ENCODE measurements around the gene UVRAG. TPM values are rescaled to one million over a fixed set of nuclear protein-coding genes. Genes with fewer than 3 reads are reported as not detected.

UVRAG gene
- total and polyA plus RNA-seq, 4 donors: 4.4 to 15.1 (median 10.0) TPM

GRCh38 chr11:75766443-75767227, 48.4 kb upstream of the UVRAG start:
- TF ChIP-seq RXRA (IDR thresholded peaks at IDR 0.05) (no peak), MAX (IDR thresholded peaks at IDR 0.05) (no peak), FOXA2 (IDR thresholded peaks at IDR 0.05) (no peak), ZBTB33 (IDR thresholded peaks at IDR 0.05) (no peak), JUND (IDR thresholded peaks at IDR 0.05) (no peak), NR2F2 (IDR thresholded peaks at IDR 0.05) (no peak), ATF3 (IDR thresholded peaks at IDR 0.05) (no peak), YY1 (IDR thresholded peaks at IDR 0.05) (no peak), SP1 (IDR thresholded peaks at IDR 0.05) (no peak), FOXA1 (IDR thresholded peaks at IDR 0.05) (no peak), GABPA (IDR thresholded peaks at IDR 0.05 in 1 of 2, conservative IDR thresholded peaks at IDR 0.05 in 1 of 2) (no peak)
- Histone ChIP-seq H3K36me3 (ENCODE audit: control insufficient read depth in 4 of 4, insufficient read depth in 3 of 4, low read depth in 1 of 4, low read length in 3 of 4) (no peaks in the 10 kb centered on the region), H3K4me3 (ENCODE audit: low read depth in 1 of 3, low read length in 3 of 3) (no peak overlapping the region), H3K27me3 (ENCODE audit: control insufficient read depth in 4 of 4, insufficient read depth in 4 of 4, low read length in 3 of 4) (no peaks in the 10 kb centered on the region), H3K9ac (ENCODE audit: low read depth in 1 of 2, low read length in 2 of 2) (no peak overlapping the region), H3K27ac (ENCODE audit: low read depth in 1 of 2, low read length in 2 of 2) (no peak overlapping the region), H3K4me1 (ENCODE audit: control insufficient read depth in 4 of 4, insufficient read depth in 4 of 4, low read length in 3 of 4) (peaks cover 7 to 53% (median 44%) of the 10 kb centered on the region in 4 donors), H3K9me3 (ENCODE audit: control insufficient read depth in 4 of 4, low read length in 3 of 4) (no peaks in the 10 kb centered on the region)
- 73% methylated on average over 4 of the region's 4 CpGs for WGBS
- DNase-seq (ENCODE audit: low spot score): no peak

- WGBS: 97% methylated on average over 6 of the region's 6 CpGs
- peaks cover 4 to 53% (median 44%) of the 10 kb centered on the region in 4 donors for H3K4me1 ChIP-seq (ENCODE audit: control insufficient read depth in 4 of 4, insufficient read depth in 4 of 4, low read length in 3 of 4)
- H3K4me3 ChIP-seq (ENCODE audit: low read depth in 1 of 3, low read length in 3 of 3): no peak overlapping the region
- no peaks in the 10 kb centered on the region for H3K9me3 ChIP-seq (ENCODE audit: control insufficient read depth in 4 of 4, low read length in 3 of 4)
- DNase-seq (ENCODE audit: low spot score): no peak
- H3K9ac ChIP-seq (ENCODE audit: low read depth in 1 of 2, low read length in 2 of 2): no peak overlapping the region
- no peaks in the 10 kb centered on the region for H3K27me3 ChIP-seq (ENCODE audit: control insufficient read depth in 4 of 4, insufficient read depth in 4 of 4, low read length in 3 of 4)
- no peak overlapping the region for H3K27ac ChIP-seq (ENCODE audit: low read depth in 1 of 2, low read length in 2 of 2)
- no peaks in the 10 kb centered on the region for H3K36me3 ChIP-seq (ENCODE audit: control insufficient read depth in 4 of 4, insufficient read depth in 3 of 4, low read depth in 1 of 4, low read length in 3 of 4)
- TF ChIP-seq EGR1 (IDR thresholded peaks at IDR 0.05; ENCODE audit: low read depth in 2 of 2): no peak
- TF ChIP-seq TAF1 (conservative IDR thresholded peaks at IDR 0.05): no peak
- TF ChIP-seq GABPA (IDR thresholded peaks at IDR 0.05 in 1 of 2, conservative IDR thresholded peaks at IDR 0.05 in 1 of 2): no peak
- TF ChIP-seq FOXA2 (IDR thresholded peaks at IDR 0.05): no peak
- no peak for TF ChIP-seq NR2F2 (IDR thresholded peaks at IDR 0.05)
- TF ChIP-seq ATF3 (IDR thresholded peaks at IDR 0.05): no peak
- no peak for TF ChIP-seq REST (IDR thresholded peaks at IDR 0.05)
- no peak for TF ChIP-seq MAX (IDR thresholded peaks at IDR 0.05)
- TF ChIP-seq RAD21 (IDR thresholded peaks at IDR 0.05): no peak
- no peak for TF ChIP-seq YY1 (IDR thresholded peaks at IDR 0.05)
- no peak for TF ChIP-seq FOXA1 (IDR thresholded peaks at IDR 0.05)
- TF ChIP-seq JUND (IDR thresholded peaks at IDR 0.05): no peak
- TF ChIP-seq CTCF (IDR thresholded peaks at IDR 0.05; ENCODE audit: low read depth, low read length, missing input control): no peak
- TF ChIP-seq HNF4G (IDR thresholded peaks at IDR 0.05): no peak
- no peak for TF ChIP-seq SP1 (IDR thresholded peaks at IDR 0.05)
- TF ChIP-seq RXRA (IDR thresholded peaks at IDR 0.05): no peak
- no peak for TF ChIP-seq ZBTB33 (IDR thresholded peaks at IDR 0.05)
- no peak for TF ChIP-seq HNF4A (conservative IDR thresholded peaks at IDR 0.05)
Measured at GRCh38 chr11:75767228-75767572, 47.8 kb upstream of the UVRAG start.
